Gastroesophageal sphincter (tissue), 3 donors: Measurements from ENCODE around the gene DUSP5.

ENCODE experiments used
- EP300 ChIP-seq: sonication (generic); formaldehyde crosslinking; IDR thresholded peaks from one replicate; pipeline ENCODE4 v1.6.1; 2017; ENCODE audit warnings: antibody characterized with exemption, mild to moderate bottlenecking
- POLR2AphosphoS5 ChIP-seq: sonication (generic); formaldehyde crosslinking; IDR thresholded peaks from one replicate; pipeline ENCODE4 v1.6.1; 2017; ENCODE audit warnings: antibody characterized with exemption
- TF ChIP-seq, protein P1 (sequence below), 4 experiments: fragments of 200-600 bp in 2 of 4; fragments of 450-650 bp in 2 of 4; sonication (generic) in 1 of 4; IDR thresholded peaks; one replicate each; pipeline ENCODE4 v1.5.1; 2017 to 2019; ENCODE audit warnings: antibody characterized with exemption in 4 of 4, mild to moderate bottlenecking in 2 of 4, moderate library complexity in 2 of 4

DNA sequence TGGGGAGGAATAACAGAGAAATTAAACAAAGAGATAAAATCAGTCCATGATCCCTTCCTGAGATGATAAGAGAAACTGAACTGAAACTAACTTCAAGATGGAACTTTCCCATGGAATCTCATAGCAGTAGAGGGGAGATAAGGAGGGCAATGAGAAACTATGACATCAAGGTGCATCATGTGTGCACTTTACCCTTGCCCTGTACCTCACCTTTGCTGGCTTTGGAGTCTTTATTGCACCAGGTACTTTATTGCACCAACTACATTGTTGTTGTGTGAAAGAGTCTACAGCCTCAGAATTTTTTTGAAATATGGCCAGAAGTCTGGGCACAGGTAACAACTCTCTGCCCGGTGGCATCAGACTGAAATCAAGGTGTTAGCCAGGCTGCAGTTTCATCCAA is 58.6 kb downstream of the DUSP5 start:
- no peak for TF ChIP-seq EP300
- TF ChIP-seq, protein P1, sequence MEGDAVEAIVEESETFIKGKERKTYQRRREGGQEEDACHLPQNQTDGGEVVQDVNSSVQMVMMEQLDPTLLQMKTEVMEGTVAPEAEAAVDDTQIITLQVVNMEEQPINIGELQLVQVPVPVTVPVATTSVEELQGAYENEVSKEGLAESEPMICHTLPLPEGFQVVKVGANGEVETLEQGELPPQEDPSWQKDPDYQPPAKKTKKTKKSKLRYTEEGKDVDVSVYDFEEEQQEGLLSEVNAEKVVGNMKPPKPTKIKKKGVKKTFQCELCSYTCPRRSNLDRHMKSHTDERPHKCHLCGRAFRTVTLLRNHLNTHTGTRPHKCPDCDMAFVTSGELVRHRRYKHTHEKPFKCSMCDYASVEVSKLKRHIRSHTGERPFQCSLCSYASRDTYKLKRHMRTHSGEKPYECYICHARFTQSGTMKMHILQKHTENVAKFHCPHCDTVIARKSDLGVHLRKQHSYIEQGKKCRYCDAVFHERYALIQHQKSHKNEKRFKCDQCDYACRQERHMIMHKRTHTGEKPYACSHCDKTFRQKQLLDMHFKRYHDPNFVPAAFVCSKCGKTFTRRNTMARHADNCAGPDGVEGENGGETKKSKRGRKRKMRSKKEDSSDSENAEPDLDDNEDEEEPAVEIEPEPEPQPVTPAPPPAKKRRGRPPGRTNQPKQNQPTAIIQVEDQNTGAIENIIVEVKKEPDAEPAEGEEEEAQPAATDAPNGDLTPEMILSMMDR (IDR thresholded peaks at IDR 0.05) = no peak
- TF ChIP-seq POLR2AphosphoS5 = no peak
